OCI-LY1 (cell line): ENCODE results near the gene FOXN3.

Source experiments
- CTCF ChIP-seq: fragments of 200-600 bp; sonication (generic), shearing (Covaris generic); IDR thresholded peaks from 2 replicates; pipeline ENCODE4 v1.5.1; 2017; ENCODE audit warnings: mild to moderate bottlenecking, antibody characterized with exemption, low read length, moderate library complexity, mixed read lengths
- EZH2 ChIP-seq: fragments of 200-600 bp; sonication (generic), shearing (Covaris generic); IDR thresholded peaks from 2 replicates; pipeline ENCODE4 v1.8.0; 2017; ENCODE audit warnings: borderline replicate concordance, mixed run types, mild to moderate bottlenecking, antibody characterized with exemption, low read length, moderate library complexity, mixed read lengths

- TF ChIP-seq EZH2, result no peak
- no peak for TF ChIP-seq CTCF
These were observed 11.6 kb upstream of the FOXN3 start for GRCh38 chr14:89428546-89429198.
